ENCODE results near the gene GGT5.
A peak's percentile ranks its signal among the peaks of the same experiment; 100 is the strongest.
"Not testable (repeated sequence)": the region's sequence is repeated elsewhere in the genome, so short reads cannot be mapped to it uniquely, and the experiment has no call there.

GGT5 gene

DNA sequence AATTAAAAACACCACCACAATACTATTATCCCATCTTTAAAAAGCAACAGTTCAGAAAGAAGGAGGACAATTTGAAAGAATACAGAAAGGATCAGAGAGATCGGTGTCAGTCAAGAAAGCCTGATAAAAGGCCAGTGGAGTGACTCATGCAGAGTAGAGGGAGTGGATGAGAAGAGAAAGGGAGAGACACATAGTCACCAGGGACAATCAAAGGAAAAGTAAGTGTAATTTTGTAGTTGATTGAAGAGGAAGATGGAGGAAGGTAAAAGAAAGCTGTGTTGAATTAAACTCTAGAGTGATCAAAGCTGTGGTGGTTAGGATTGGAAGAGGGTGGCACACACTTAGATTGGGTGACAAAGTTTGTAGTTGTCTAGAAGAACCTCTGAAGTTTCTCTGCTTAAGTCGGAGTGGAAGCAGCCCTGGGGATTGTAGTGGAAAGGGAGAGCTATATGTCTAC, 39.9 kb upstream of the GGT5 start:
- no peak for DNase-seq
- TF ChIP-seq EZH2phosphoT487 (IDR thresholded peaks at IDR 0.05; ENCODE audit: low read length) = no peak
- Histone ChIP-seq H3K4me3 (ENCODE audit: low read length) (no peak overlapping the region), H3K36me3 (replicated peaks; ENCODE audit: insufficient read depth, low read length) (no peaks in the 10 kb centered on the region), H3K4me1 (ENCODE audit: low read length) (no peaks in the 10 kb centered on the region), H3K9me2 (replicated peaks; ENCODE audit: insufficient read depth, low read length) (no peaks in the 10 kb centered on the region), H4K20me1 (ENCODE audit: insufficient read depth, low read length) (peaks cover 7% of the 10 kb centered on the region), H3F3A (ENCODE audit: insufficient read depth, low read length) (no peaks in the 10 kb centered on the region), H3K79me2 (ENCODE audit: low read length) (peaks cover 76% of the 10 kb centered on the region), H3K27me3 (replicated peaks; ENCODE audit: insufficient read depth, low read length) (no peaks in the 10 kb centered on the region), H3K9me3 (replicated peaks; ENCODE audit: insufficient read depth, low read length) (no peaks in the 10 kb centered on the region), H3K9ac (ENCODE audit: low read length) (no peak overlapping the region), H3K4me2 (ENCODE audit: low read depth, low read length) (no peak overlapping the region), H3K27ac (ENCODE audit: low read length) (no peak overlapping the region), H2AFZ (ENCODE audit: low read length) (no peak overlapping the region)

DNA sequence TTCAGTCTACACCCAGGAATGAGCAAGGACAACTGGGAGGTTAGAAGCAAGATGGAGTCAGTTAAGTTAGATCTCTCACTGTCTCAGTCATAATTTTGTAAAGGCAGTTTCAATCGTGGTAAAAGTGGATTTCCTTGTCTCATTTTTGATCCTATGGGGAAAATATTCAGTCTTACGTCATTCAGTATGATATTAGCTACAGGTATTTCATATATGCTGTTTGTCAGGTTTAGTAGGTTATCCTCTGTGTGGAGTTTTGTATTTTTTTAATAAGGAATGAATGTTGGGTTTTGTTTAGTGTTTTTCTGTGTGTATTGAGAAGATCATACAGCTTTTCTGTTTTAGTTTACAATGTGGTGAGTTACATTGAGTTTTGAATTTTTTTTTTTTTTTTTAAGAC, 37.5 kb upstream of the GGT5 start:
- no peak for DNase-seq
- Histone ChIP-seq H3K4me3 (ENCODE audit: low read length) (no peak overlapping the region), H3K36me3 (replicated peaks; ENCODE audit: insufficient read depth, low read length) (no peaks in the 10 kb centered on the region), H3K27me3 (replicated peaks; ENCODE audit: insufficient read depth, low read length) (no peaks in the 10 kb centered on the region), H2AFZ (ENCODE audit: low read length) (no peak overlapping the region), H3K79me2 (ENCODE audit: low read length) (peaks cover 78% of the 10 kb centered on the region), H3F3A (ENCODE audit: insufficient read depth, low read length) (no peaks in the 10 kb centered on the region), H3K4me1 (ENCODE audit: low read length) (no peaks in the 10 kb centered on the region), H3K9me3 (replicated peaks; ENCODE audit: insufficient read depth, low read length) (no peaks in the 10 kb centered on the region), H3K9ac (ENCODE audit: low read length) (no peak overlapping the region), H3K9me2 (replicated peaks; ENCODE audit: insufficient read depth, low read length) (no peaks in the 10 kb centered on the region), H3K27ac (ENCODE audit: low read length) (no peak overlapping the region), H3K4me2 (ENCODE audit: low read depth, low read length) (no peak overlapping the region), H4K20me1 (ENCODE audit: insufficient read depth, low read length) (no peaks in the 10 kb centered on the region; the same call in 1 of the 2 replicates)
- TF ChIP-seq, protein P1, sequence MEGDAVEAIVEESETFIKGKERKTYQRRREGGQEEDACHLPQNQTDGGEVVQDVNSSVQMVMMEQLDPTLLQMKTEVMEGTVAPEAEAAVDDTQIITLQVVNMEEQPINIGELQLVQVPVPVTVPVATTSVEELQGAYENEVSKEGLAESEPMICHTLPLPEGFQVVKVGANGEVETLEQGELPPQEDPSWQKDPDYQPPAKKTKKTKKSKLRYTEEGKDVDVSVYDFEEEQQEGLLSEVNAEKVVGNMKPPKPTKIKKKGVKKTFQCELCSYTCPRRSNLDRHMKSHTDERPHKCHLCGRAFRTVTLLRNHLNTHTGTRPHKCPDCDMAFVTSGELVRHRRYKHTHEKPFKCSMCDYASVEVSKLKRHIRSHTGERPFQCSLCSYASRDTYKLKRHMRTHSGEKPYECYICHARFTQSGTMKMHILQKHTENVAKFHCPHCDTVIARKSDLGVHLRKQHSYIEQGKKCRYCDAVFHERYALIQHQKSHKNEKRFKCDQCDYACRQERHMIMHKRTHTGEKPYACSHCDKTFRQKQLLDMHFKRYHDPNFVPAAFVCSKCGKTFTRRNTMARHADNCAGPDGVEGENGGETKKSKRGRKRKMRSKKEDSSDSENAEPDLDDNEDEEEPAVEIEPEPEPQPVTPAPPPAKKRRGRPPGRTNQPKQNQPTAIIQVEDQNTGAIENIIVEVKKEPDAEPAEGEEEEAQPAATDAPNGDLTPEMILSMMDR (IDR thresholded peaks at IDR 0.05; ENCODE audit: low read length) = no peak
- no peak for TF ChIP-seq EZH2 (optimal IDR thresholded peaks at IDR 0.05; ENCODE audit: low read depth, low read length)
- TF ChIP-seq EZH2phosphoT487 (IDR thresholded peaks at IDR 0.05; ENCODE audit: low read length) = no peak

DNA sequence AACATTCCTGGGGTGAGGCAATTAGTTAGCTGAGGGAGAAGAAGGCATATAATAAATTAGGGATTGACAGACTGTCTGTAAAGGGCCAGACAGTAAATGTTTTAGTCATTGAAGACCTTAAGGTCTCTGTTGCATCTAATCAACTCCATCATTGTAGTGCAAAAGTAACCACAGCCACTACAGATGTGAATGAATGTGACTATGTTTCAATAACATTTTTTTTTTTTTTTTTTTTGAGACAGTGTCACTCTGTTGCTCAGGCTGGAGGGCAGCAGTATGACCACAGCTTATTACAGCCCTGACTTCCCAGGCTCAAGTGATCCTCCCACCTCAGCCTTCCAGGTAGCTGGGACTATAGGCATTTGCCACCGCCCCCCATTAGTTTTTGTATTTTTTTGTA, 35.5 kb upstream of the GGT5 start:
- not testable (repeated sequence) for H2AFZ ChIP-seq (ENCODE audit: low read length); H3K9me3 ChIP-seq (replicated peaks; ENCODE audit: insufficient read depth, low read length); H3K27me3 ChIP-seq (replicated peaks; ENCODE audit: insufficient read depth, low read length); H3K4me1 ChIP-seq (ENCODE audit: low read length); H3F3A ChIP-seq (ENCODE audit: insufficient read depth, low read length); DNase-seq; H4K20me1 ChIP-seq (ENCODE audit: insufficient read depth, low read length); H3K36me3 ChIP-seq (replicated peaks; ENCODE audit: insufficient read depth, low read length); H3K9ac ChIP-seq (ENCODE audit: low read length); H3K9me2 ChIP-seq (replicated peaks; ENCODE audit: insufficient read depth, low read length); H3K4me2 ChIP-seq (ENCODE audit: low read depth, low read length); H3K4me3 ChIP-seq (ENCODE audit: low read length); H3K27ac ChIP-seq (ENCODE audit: low read length)
- H3K79me2 ChIP-seq (ENCODE audit: low read length) = peaks cover 78% of the 10 kb centered on the region

DNA sequence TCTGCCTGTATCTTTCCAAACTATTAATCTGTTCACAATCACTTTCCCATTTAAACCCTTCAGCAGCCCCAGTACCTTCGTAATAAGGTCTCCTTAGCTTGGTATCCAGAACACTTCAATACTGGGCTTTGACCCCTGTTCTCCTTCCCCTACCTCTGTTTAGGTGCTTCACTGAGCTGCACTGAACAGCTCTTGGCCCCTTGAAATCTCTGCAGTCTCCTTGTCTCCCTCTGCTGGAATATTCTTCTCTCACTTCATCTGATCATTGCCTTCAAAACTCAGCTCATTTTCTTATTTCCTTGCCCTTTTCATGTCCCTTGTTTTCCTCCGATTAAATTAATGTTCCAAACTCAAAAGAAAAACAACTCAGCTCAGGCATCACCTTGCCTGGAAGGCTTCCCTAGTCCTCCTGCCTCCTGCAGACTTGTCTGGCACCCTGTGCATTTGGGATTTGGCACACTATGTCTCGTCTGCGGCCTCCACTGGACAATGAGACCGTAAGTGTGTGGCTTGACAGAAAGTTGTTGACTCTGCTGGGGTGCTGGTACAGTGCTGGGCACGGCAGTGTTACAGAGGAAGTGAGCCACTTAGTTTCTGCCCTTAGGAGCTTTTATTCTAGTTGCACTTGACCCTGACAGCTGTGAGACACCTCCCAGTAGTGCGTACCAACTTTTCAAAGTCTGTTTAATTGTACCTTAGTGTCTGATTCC, 30.0 kb upstream of the GGT5 start:
- Histone ChIP-seq H3K27ac (ENCODE audit: low read length) (peak overlapping the region; percentile 29; the same call in 1 of the 2 replicates), H3F3A (ENCODE audit: insufficient read depth, low read length) (peaks cover 21% of the 10 kb centered on the region), H3K79me2 (ENCODE audit: low read length) (peaks cover 69% of the 10 kb centered on the region), H3K4me2 (ENCODE audit: low read depth, low read length) (peak overlapping the region; percentile 45; the same call in 1 of the 2 replicates)
- DNase-seq = peak; percentile 44
- H3K9ac ChIP-seq (ENCODE audit: low read length); H2AFZ ChIP-seq (ENCODE audit: low read length); H4K20me1 ChIP-seq (ENCODE audit: insufficient read depth, low read length); H3K4me1 ChIP-seq (ENCODE audit: low read length); H3K27me3 ChIP-seq (replicated peaks; ENCODE audit: insufficient read depth, low read length); H3K9me2 ChIP-seq (replicated peaks; ENCODE audit: insufficient read depth, low read length); H3K9me3 ChIP-seq (replicated peaks; ENCODE audit: insufficient read depth, low read length); H3K4me3 ChIP-seq (ENCODE audit: low read length); H3K36me3 ChIP-seq (replicated peaks; ENCODE audit: insufficient read depth, low read length): not testable (repeated sequence)

DNA sequence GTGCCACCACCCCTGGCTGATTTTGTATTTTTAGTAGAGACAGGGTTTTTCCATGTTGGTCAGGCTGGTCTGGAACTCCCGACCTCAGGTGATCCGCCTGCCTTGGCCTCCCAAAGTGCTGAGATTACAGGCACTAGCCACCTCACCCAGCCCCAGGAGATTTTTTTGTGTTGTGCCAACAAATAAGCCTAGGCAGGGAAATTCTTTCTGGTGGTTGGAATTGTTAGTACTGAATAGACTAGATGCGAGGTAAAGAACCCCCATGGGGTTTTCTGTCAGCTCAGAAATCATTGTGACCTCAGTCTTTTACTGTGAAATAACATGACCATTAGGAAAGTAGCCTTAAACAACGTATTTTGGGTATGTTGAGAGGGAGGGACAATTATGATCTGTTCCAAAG, 29.0 kb upstream of the GGT5 start:
- H3K79me2 ChIP-seq (ENCODE audit: low read length) = peaks cover 63% of the 10 kb centered on the region

DNA sequence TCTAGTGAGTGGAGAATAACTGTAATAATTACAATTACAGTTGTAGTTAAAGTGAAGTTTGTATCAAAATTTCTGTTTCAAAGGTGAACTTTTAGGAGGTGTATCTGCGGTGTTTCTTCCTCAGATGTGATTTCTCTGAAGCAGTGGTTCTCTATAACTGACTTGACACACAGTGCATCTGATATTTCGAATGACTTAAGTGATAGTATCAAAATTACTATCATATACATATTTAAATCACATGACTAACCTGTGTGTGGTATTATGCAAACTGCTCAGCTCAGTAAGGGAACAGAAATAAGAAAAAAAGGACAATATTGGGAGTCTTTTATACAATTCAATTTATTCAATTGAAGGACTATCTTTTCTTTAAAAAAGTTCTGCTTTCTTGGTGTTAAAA, 28.1 kb upstream of the GGT5 start:
- H4K20me1 ChIP-seq (ENCODE audit: insufficient read depth, low read length); H3K9ac ChIP-seq (ENCODE audit: low read length); DNase-seq; H3K36me3 ChIP-seq (replicated peaks; ENCODE audit: insufficient read depth, low read length); H3K4me3 ChIP-seq (ENCODE audit: low read length); H3K4me1 ChIP-seq (ENCODE audit: low read length); H3K9me2 ChIP-seq (replicated peaks; ENCODE audit: insufficient read depth, low read length); H3K27me3 ChIP-seq (replicated peaks; ENCODE audit: insufficient read depth, low read length); H2AFZ ChIP-seq (ENCODE audit: low read length); H3K9me3 ChIP-seq (replicated peaks; ENCODE audit: insufficient read depth, low read length); H3K27ac ChIP-seq (ENCODE audit: low read length): not testable (repeated sequence)
- Histone ChIP-seq H3F3A (ENCODE audit: insufficient read depth, low read length) (peaks cover 21% of the 10 kb centered on the region), H3K4me2 (ENCODE audit: low read depth, low read length) (peak overlapping the region; percentile 76; the same call in 1 of the 2 replicates), H3K79me2 (ENCODE audit: low read length) (peaks cover 59% of the 10 kb centered on the region)

More for the DNA sequence above, 29.0 kb upstream of the GGT5 start:
- H3K36me3 ChIP-seq (replicated peaks; ENCODE audit: insufficient read depth, low read length); H4K20me1 ChIP-seq (ENCODE audit: insufficient read depth, low read length); H3K4me1 ChIP-seq (ENCODE audit: low read length); H2AFZ ChIP-seq (ENCODE audit: low read length); H3K27me3 ChIP-seq (replicated peaks; ENCODE audit: insufficient read depth, low read length); DNase-seq; H3K9ac ChIP-seq (ENCODE audit: low read length); H3K27ac ChIP-seq (ENCODE audit: low read length); H3K9me3 ChIP-seq (replicated peaks; ENCODE audit: insufficient read depth, low read length); H3K9me2 ChIP-seq (replicated peaks; ENCODE audit: insufficient read depth, low read length); H3K4me3 ChIP-seq (ENCODE audit: low read length): not testable (repeated sequence)
- peak overlapping the region; percentile 45; the same call in 1 of the 2 replicates for H3K4me2 ChIP-seq (ENCODE audit: low read depth, low read length)
- H3F3A ChIP-seq (ENCODE audit: insufficient read depth, low read length) = peaks cover 21% of the 10 kb centered on the region

Measured in MM.1S (cell line).